ENCODE measurements around the gene CPSF6.
"Not testable (repeated sequence)": the region's sequence is repeated elsewhere in the genome, so short reads cannot be mapped to it uniquely, and the experiment has no call there.

GRCh38 chr12:69265633-69266032 is 26.3 kb downstream of the CPSF6 start:
- TF ChIP-seq CTCF (conservative IDR thresholded peaks at IDR 0.05; ENCODE audit: low read length); EZH2phosphoT487 (IDR thresholded peaks at IDR 0.05; ENCODE audit: borderline replicate concordance): not testable (repeated sequence)

Data from Loucy (cell line).